GM19395 (cell line): ENCODE measurements around the gene GCK.

ENCODE experiments used
- ATAC-seq: cut with Tn5 transposase; IDR thresholded peaks from one replicate; pipeline ENCODE4 v1.9.1; 2021; ENCODE audit warnings: mild to moderate bottlenecking, moderate library complexity; ENCODE audit not compliant: unreplicated experiment

GCK gene

GRCh38 chr7:44123190-44124003 lies 65.8 kb downstream of the GCK start, which contains the start of gene POLD2:
POLD2 (minus strand) TSS chr7:44123548; CDS start chr7:44122053, 1,495 bp downstream.
- peak; percentile 98 for ATAC-seq

- ATAC-seq: no peak
These were observed 66.7 kb downstream of the GCK start for GRCh38 chr7:44122529-44122928.

- no peak for ATAC-seq
These were observed 67.3 kb downstream of the GCK start for GRCh38 chr7:44121761-44122420.

DNA sequence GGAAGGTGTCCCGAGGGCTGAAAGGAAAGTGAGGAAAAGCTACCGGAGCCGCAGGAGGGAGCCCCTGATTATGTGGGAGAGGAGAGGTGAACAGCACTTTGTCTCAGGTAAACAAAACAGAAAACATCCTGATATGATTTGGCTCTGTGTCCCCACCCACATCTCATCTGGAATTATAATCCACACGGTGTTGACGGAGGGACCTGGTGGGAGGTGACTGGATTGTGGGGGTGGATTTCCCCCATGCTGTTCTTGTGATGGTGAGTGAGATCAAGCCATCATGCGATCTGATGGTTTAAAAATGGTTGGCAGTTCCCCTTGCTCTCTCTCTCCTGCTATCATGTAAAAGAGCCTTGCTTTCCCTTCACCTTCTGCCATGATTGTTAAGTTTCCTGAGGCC lies 68.8 kb downstream of the GCK start:
- no peak for ATAC-seq

GRCh38 chr7:44119829-44120380 lies 69.3 kb downstream of the GCK start:
- ATAC-seq: no peak

GRCh38 chr7:44117801-44118429 lies 71.3 kb downstream of the GCK start:
- no peak for ATAC-seq

GRCh38 chr7:44116789-44117666 lies 72.2 kb downstream of the GCK start:
- ATAC-seq: no peak

DNA sequence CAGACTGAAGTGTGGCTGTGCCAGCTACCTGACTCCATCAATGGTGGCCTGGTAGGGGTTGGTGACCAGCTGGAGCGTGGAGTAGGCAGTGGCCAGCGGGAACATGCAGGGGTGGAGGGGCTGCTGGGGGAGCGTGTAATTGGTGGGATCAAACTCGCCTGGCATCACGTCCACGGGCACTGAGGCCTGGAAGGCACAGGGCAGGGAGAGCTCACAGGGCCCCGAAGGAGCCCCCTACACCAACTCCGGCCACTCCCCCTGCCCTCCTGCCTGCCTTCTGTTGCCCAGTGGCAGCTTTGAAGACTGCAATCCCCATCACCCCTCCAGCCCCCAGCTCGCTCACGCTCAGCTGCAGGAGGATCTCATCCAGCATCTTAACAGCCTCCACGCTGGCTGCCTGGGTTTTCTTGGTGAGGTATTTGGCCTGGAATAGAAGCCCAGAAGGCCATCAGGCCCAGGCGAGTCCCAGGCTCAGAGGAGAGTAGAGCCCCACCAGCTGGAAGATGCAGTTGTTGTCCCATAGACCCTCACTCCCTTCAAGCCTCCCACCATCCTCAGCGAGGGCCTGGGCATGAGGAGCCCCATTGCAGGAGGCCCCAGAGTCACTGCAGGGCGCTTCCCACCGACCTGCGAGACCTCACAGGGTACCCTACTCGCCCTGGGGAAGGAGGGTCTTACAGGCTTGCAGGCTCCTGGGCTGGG lies 73.0 kb downstream of the GCK start:
- no peak for ATAC-seq

GRCh38 chr7:44114586-44115310 lies 74.5 kb downstream of the GCK start:
- ATAC-seq: no peak

DNA sequence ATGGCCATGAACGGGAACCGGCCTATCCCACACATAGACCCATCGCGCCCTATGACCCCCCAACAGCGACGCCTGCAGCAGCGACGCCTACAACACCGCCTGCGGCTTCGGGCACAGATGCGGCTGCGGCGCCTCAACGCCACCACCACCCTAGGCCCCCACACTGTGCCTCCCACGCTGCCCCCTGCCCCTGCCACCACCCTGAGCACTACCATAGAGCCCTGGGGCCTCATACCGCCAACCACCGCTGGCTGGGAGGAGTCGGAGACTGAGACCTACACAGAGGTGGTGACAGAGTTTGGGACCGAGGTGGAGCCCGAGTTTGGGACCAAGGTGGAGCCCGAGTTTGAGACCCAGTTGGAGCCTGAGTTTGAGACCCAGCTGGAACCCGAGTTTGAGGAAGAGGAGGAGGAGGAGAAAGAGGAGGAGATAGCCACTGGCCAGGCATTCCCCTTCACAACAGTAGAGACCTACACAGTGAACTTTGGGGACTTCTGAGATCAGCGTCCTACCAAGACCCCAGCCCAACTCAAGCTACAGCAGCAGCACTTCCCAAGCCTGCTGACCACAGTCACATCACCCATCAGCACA lies 75.4 kb downstream of the GCK start:
- no peak for ATAC-seq

GRCh38 chr7:44112997-44113763 lies 76.1 kb downstream of the GCK start:
- no peak for ATAC-seq

DNA sequence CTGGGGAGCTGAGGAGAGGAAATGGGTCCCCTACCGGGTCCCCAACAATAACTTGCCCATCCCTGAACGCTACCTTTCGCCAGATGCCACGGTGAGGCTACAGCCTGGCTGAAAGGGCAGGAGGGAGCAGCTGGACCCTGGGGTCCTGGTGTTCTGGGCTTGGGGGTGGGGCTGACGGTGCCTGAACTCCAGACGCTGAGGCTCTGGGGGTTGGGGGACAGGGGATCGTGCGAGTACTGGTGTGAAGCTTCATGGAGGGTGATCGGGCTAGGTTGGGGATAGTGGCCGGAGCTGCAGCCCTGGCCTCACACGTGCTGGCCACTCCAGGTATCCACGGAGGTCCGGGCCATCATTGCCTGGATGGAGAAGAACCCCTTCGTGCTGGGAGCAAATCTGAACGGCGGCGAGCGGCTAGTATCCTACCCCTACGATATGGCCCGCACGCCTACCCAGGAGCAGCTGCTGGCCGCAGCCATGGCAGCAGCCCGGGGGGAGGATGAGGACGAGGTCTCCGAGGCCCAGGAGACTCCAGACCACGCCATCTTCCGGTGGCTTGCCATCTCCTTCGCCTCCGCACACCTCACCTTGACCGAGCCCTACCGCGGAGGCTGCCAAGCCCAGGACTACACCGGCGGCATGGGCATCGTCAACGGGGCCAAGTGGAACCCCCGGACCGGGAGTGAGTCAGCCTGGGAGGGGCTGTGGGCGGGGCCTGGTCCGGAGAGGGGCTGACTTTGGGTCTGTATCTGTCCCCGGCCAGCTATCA lies 76.8 kb downstream of the GCK start:
- ATAC-seq: no peak

GRCh38 chr7:44111761-44112160 lies 77.5 kb downstream of the GCK start:
- no peak for ATAC-seq

- no peak for ATAC-seq
These were observed 78.3 kb downstream of the GCK start for GRCh38 chr7:44110719-44111635.

DNA sequence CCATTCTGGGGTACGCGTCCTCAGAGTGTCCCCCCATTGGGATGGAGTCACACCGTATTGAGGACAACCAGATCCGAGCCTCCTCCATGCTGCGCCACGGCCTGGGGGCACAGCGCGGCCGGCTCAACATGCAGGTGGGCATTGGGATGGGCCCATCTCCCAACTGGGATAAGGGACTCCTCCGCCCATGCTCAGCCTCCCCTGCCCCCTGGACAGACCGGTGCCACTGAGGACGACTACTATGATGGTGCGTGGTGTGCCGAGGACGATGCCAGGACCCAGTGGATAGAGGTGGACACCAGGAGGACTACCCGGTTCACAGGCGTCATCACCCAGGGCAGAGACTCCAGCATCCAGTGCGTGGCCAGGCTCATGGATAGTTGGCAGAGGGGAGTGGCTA lies 79.2 kb downstream of the GCK start:
- ATAC-seq: no peak
